ENCODE data around the gene RASAL2.

RASAL2 gene

DNA sequence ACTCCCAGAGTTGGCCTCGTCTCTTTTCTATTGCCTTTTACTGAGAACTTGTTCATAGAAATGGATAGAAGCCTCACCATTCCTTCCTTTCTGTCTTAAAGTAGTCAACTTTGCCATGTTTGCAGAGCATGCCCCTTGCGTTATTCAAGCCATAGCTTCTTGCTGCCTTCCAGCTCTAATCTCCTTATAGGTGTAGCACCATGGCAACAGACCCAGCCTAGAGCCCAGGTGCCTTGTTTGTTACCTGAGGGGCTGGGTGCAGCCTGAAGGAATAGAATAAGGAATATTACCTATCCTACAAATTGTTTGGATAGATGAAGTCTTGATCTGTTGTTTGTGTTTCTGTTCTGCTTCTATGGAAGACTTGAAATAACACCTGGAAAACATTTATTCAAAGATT lies 343.0 kb downstream of the RASAL2 start:
- in situ Hi-C loops (cut with HindIII; ENCODE audit: low pct_ligation_motif_present, low pct_unique_long_range_greater_than_20kb, low sequenced_read_pairs), result no loop called here
- DNase-seq, result no peak

DNA sequence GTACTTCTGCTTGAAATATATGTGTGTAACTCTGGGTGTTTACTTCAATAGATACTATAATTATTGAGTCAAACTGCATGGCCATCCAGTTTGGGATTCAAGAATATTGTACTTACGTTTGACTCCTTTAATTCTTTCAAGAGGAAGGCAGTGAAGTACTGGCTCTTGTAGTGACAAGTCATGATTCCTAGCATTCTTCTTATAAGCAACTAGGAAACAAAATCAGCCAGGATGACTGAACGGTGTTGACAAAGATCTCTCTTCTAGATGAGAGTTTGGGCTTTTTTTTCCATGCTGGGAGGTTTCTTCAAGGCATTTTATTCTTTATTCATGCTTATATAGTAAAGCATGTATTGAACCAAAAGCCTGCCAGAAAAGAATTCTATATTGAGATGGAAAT lies 344.5 kb downstream of the RASAL2 start:
- in situ Hi-C loops (cut with HindIII; ENCODE audit: low pct_ligation_motif_present, low pct_unique_long_range_greater_than_20kb, low sequenced_read_pairs), result no loop called here
- DNase-seq, result no peak

DNA sequence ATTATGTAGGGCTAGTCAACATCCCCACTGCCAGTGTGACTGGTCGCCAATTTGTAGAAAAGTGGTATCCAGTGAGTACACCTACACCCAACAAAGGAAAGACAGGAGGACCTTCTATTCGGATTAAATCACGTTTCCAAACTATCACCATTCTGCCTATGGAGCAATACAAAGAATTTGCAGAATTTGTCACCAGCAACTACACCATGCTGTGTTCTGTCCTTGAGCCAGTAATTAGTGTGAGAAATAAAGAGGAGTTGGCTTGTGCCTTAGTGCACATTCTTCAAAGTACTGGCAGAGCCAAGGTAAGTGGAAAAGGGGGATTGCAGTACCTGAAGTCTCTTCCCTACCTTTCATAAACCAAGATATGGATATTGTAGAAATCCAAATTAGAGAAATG lies 349.0 kb downstream of the RASAL2 start:
- in situ Hi-C loops (cut with HindIII; ENCODE audit: low pct_ligation_motif_present, low pct_unique_long_range_greater_than_20kb, low sequenced_read_pairs), result no loop called here
- DNase-seq, result no peak

DNA sequence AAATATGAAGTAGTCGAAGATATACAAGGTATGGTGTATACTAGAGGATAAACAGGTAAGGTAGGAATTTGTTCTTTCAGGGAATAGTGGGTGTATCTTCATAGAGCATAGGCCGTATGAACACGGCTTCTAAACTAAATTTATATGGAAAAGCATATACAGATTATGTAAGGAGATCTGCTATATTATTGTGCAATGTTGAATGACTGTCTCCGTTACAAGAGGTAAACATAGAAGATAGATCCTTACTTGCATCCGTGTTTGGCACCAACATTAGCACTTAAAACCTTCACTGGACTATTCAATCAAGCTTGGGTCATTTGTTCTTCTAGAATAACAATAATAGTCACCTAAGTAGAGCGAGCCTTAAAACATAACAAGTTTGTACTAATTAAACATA lies 357.0 kb downstream of the RASAL2 start:
- DNase-seq, result no peak
- in situ Hi-C loops (cut with HindIII; ENCODE audit: low pct_ligation_motif_present, low pct_unique_long_range_greater_than_20kb, low sequenced_read_pairs), result no loop called here

DNA sequence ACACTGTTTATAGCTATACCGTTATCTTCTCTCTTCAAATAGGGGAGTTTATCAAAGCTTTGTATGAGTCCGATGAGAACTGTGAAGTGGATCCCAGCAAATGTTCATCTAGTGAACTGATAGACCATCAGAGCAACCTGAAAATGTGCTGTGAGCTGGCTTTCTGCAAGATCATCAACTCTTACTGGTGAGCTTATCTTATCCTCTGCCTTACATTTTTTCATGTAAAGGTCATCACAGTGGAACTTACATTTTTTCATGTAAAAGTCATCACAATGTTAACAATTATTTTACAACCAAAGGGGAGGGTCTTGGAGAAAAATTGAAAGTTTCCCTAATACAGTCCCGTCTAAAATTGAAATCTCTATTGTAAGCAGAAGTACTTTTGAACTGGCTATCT lies 357.6 kb downstream of the RASAL2 start:
- in situ Hi-C loops (cut with HindIII; ENCODE audit: low pct_ligation_motif_present, low pct_unique_long_range_greater_than_20kb, low sequenced_read_pairs), result no loop called here
- peak; percentile 35 for DNase-seq

DNA sequence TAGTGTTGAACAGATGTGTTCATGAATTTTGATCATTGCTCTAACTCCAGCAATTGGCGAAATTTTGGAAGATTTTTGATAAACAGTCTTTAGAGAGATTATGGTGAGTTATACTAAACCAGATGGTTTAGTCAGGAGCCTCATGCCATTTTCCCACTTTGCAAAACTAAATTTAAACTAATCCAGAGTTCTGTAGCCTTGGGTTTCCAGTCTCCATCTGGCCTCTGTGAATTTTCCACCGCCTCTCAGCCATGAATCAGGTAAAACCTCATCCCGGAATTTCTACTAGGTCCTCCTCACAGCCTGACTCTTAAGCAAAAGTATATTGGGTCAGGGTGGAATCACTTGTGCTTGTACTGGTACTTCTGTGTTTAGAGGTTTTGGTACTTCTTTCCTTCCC lies 358.1 kb downstream of the RASAL2 start:
- DNase-seq, result no peak
- in situ Hi-C loops (cut with HindIII; ENCODE audit: low pct_ligation_motif_present, low pct_unique_long_range_greater_than_20kb, low sequenced_read_pairs), result no loop called here

DNA sequence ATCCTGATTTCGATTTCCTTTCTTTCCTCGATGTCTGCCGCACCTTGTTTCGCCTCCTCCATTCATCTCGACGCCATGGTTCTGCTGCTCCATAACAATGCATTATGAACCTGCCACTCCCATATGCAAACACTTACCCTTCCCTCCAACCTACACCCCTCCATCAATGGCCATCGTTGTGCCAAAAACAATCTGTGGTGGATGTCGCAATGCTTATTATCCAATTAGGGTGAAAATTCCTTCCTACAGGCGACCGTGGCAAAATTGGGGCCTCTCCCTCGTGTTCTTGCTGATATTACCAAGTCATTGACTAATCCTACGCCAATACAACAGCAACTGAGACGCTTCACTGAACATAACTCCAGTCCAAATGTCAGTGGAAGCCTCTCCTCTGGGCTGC lies 362.6 kb downstream of the RASAL2 start:
- in situ Hi-C loops (cut with HindIII; ENCODE audit: low pct_ligation_motif_present, low pct_unique_long_range_greater_than_20kb, low sequenced_read_pairs), result no loop called here
- DNase-seq, result no peak

DNA sequence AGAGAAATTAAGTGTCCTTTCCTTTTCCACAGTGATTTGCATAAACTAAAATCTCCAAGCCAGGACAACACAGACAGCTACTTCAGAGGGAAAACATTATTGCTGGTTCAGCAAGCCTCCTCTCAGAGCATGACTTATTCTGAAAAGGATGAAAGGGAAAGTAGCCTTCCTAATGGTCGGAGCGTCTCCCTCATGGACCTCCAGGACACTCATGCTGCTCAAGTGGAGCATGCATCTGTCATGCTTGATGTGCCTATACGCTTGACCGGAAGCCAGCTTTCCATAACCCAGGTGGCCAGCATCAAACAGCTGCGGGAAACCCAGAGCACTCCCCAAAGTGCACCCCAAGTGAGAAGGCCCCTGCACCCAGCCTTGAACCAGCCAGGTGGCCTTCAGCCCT lies 363.7 kb downstream of the RASAL2 start:
- in situ Hi-C loops (cut with HindIII; ENCODE audit: low pct_ligation_motif_present, low pct_unique_long_range_greater_than_20kb, low sequenced_read_pairs), result no loop called here

DNA sequence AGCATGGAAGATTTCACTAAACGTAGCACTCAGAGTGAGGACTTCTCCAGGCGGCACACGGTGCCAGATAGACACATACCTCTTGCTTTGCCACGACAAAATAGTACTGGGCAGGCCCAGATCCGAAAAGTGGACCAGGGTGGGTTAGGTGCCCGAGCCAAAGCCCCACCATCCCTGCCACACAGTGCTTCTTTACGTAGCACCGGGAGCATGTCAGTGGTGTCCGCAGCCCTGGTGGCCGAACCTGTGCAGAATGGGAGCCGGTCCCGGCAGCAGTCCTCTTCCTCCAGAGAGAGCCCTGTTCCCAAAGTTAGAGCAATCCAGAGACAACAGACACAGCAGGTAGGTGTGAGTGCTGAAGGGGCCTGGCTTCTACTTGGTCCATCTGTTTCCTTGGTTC lies 364.3 kb downstream of the RASAL2 start:
- DNase-seq, result no peak

More for the DNA sequence above, 363.7 kb downstream of the RASAL2 start:
- peak; percentile 49 for DNase-seq

DNA sequence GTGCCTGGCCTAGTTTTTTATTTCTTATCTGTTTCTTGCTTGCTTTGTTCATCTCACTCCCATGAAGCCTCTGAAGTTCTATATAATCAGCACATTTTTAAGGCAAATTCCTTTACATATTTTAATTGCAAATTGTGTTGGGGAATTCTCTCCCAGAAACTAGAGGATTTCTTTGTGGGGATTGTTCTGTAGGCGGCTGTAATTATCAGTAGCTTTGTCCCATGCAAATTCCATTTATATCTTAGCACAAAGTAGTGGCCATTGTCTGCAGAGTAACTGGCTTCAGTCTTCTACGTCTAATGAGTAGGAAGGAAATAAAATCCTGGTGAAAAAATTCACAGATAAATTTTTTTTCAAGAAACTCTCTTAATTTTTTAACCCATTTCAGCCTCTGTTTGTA lies 367.2 kb downstream of the RASAL2 start:
- in situ Hi-C loops (cut with HindIII; ENCODE audit: low pct_ligation_motif_present, low pct_unique_long_range_greater_than_20kb, low sequenced_read_pairs), result no loop called here
- DNase-seq, result no peak

More for the DNA sequence above, 364.3 kb downstream of the RASAL2 start:
- in situ Hi-C loops (cut with HindIII; ENCODE audit: low pct_ligation_motif_present, low pct_unique_long_range_greater_than_20kb, low sequenced_read_pairs), result no loop called here

DNA sequence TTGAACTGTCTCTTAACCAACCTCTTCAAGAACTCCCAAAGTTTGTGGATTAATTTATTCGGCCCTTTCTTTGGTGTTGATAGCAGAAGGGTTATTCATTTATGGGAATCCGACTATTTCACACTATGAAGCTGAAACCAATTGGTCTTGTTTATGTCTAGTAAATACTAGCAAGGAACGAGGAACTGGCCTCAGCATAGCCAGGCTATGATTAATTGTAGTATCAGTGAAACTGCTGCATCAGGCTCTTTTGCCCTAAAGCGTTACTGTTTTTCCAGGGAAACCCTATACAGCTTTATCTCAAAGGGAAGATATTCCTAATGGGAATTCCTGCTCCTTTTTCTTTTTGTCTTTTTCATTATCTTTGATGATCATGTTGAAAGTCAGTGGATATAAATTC lies 367.8 kb downstream of the RASAL2 start:
- no peak for DNase-seq
- in situ Hi-C loops (cut with HindIII; ENCODE audit: low pct_ligation_motif_present, low pct_unique_long_range_greater_than_20kb, low sequenced_read_pairs), result no loop called here

DNA sequence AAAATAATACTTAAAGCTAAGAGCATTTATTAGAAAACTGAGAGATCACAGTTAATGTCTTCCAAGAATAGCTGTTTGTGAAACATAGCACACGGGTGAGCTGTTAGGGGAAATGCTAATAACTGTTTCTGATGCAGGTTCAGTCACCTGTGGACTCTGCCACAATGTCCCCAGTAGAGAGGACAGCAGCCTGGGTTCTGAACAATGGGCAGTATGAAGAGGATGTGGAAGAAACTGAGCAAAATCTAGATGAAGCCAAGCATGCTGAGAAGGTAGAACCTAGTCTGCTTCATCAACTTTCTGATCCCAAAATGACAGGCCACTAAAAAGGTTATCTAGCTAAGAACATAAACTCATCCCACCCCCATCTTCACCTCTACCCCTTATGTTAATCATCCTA lies 370.2 kb downstream of the RASAL2 start:
- in situ Hi-C loops (cut with HindIII; ENCODE audit: low pct_ligation_motif_present, low pct_unique_long_range_greater_than_20kb, low sequenced_read_pairs), result no loop called here
- DNase-seq, result no peak

DNA sequence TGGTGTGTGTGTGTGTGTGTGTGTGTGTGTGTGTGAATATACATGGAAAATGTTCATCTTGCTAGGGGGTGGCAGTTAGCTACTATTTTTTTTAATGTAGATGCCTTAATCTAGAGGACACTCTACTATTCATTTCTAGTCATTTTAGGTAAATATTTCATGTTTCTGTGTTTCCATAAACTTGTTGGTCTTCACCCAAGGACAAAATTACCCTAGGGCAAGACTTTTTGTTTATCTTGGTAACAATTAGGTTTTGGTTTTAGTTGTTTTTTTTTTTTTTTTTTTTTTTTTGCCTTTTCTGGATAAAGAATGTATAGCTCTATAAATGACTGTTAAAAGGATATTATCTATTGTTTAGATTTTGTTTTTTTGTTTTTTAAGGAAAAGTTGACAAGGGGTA lies 370.7 kb downstream of the RASAL2 start:
- DNase-seq, result no peak
- in situ Hi-C loops (cut with HindIII; ENCODE audit: low pct_ligation_motif_present, low pct_unique_long_range_greater_than_20kb, low sequenced_read_pairs), result no loop called here

DNA sequence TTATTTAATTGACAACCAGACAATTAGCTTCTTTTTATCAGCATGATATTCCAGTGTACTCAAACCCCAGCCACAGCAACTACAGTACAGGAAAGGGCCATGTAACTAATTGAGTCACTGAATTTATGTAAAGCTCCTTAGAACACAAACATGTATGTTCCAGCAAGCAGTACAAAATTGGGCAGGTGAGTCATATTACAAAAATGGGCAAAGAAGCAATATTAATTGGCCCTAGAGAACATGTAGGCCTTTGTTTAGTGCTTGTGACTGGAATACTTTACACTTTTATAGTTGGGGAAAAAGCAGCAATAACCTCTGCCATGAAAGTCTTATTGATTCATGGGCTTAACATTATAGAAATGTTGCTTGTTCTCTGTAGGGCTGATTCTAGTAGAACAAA lies 371.1 kb downstream of the RASAL2 start:
- in situ Hi-C loops (cut with HindIII; ENCODE audit: low pct_ligation_motif_present, low pct_unique_long_range_greater_than_20kb, low sequenced_read_pairs), result no loop called here
- no peak for DNase-seq

DNA sequence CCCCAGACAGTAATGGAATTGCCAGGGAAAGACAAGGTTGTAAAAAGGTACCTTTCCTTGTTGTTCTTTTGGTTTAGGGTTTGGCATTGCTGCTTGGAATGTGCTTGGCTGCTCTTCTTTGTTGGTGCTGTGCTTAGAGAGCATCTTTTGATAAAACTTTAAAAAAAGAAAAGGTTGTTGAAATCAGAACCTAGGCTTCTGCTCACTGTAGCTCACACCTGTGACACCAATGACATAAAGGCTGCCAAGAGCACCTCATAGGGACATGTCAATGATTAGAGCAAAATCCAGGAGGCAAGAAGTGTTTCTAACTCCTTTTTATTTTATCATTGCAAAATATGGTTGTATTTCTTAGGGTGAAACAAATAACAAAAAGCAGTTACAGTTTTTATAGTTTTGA lies 373.9 kb downstream of the RASAL2 start:
- no peak for DNase-seq
- in situ Hi-C loops (cut with HindIII; ENCODE audit: low pct_ligation_motif_present, low pct_unique_long_range_greater_than_20kb, low sequenced_read_pairs), result no loop called here

DNA sequence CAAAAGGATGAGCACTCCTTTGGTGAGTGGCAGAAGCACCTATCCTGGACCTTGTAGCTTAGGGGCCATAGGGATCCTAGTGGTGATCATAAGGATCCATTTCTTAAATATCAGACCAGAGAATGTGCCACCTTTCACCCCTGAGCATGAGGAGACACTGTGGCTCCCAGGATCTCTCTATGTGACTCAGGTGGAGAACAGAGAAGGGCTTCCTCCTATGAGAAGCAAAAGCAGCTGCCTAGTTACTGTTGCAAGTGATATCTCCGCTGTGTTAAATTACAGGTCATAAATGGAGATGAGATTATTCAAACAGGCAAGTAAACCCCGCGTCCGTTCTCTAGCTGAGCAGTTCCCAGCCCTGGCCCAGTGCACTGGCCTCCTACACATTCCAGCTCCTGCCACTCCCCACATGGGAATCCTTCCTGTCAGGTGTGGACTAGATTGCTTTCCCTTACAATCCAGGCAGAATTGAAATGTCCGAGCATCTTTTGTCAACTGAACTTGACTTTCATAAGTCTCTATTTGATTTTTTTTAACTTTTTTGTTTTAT lies 376.6 kb downstream of the RASAL2 start:
- in situ Hi-C loops (cut with HindIII; ENCODE audit: low pct_ligation_motif_present, low pct_unique_long_range_greater_than_20kb, low sequenced_read_pairs), result no loop called here
- no peak for DNase-seq

DNA sequence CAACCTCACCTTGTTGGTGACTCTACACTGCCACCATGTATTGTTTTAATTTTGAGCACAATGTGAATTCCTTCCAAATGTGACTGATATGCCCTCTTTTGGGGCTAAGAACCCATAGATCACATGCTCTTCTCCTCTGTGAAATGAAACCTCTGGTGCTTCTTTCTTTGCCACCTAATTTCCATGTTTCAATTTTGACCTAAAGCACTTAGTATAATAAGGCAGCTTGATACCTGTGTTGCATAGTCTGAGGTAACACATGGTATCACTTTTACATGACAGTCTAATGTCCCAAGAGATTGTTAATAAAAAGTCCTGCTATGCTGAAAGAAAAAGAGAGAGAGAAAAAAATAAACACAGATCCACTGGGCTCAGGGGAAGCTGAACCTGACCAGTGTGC lies 378.6 kb downstream of the RASAL2 start:
- in situ Hi-C loops (cut with HindIII; ENCODE audit: low pct_ligation_motif_present, low pct_unique_long_range_greater_than_20kb, low sequenced_read_pairs), result no loop called here
- no peak for DNase-seq

DNA sequence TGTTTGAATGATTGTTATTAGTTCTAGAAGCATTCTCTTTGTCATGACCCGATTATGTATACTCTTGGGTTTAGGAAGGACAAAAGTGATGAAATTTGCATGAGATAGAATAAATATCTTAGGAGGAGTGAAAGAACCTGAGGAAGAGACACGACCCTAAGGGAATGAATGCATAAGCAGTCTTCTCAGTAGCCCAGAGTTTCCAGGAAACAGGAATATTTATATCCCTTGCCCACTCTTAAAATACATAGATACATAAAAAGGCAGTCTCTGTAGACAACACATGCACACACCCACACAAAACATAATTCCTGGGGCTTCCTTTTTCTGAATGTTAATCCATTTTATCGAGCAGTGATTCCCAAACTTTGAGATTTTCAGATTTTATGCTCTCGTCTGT lies 383.5 kb downstream of the RASAL2 start:
- in situ Hi-C loops (cut with HindIII; ENCODE audit: low pct_ligation_motif_present, low pct_unique_long_range_greater_than_20kb, low sequenced_read_pairs), result no loop called here
- DNase-seq, result no peak

DNA sequence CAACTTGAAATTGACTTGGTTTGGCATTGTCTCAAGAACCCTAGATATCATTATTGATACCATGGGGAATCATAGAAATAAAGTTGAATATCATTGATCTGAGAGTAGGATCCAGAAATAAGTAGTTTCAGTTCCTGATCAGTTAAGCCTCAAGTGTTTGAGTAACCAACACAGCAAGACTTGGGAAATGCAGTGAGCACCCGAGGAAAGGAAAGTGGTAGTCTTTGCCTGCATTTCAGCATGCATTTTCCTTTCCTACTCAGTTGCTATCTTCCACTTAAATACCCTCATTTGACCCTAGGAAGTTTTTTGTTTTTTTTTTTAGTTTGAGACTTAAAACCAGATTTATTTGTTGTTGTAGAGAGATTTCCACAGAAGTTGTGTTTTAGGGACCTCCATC lies 383.9 kb downstream of the RASAL2 start:
- no peak for DNase-seq

DNA sequence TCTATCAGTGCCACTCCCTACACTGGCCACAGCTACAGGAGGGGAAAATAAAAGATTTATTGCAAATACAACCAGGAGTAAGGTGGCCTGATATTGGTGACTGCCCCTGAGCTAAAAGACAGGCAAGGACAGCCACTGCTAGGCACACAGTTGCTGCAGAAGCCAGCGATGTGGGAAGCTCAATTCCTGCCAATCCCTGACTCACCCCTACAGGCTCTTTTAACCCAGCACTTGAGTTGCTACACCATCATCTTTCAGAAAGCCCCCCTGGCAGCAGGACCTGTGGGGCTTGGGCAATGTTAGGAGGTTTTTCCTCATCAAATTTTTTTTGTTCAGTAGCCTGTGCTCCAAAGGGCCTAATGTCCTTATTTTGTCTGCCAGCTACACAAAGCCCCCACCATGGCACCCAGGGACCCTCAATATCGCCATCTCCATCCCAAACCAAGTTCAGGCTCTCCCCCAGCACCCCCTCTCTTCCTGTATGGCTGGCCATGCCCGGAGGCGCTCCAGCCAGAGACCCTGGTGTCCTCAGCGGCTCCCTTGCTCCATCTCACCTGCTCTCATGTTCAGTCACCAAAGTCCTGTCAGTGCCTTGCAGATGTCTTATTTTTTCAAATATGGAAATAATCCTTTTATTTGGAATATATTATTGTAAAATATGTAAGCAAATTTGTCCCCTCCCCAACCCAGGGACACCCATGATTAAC lies 389.5 kb downstream of the RASAL2 start:
- in situ Hi-C loops (cut with HindIII; ENCODE audit: low pct_ligation_motif_present, low pct_unique_long_range_greater_than_20kb, low sequenced_read_pairs), result no loop called here
- no peak for DNase-seq

More for the DNA sequence above, 383.9 kb downstream of the RASAL2 start:
- in situ Hi-C loops (cut with HindIII; ENCODE audit: low pct_ligation_motif_present, low pct_unique_long_range_greater_than_20kb, low sequenced_read_pairs), result no loop called here

All from ACHN (cell line).